Kidney (tissue), 14 donors: Measurements from ENCODE around the gene SIRT4. TPM values are rescaled to one million over a fixed set of nuclear protein-coding genes. Genes with fewer than 3 reads are reported as not detected.
A peak's percentile ranks its signal among the peaks of the same experiment; 100 is the strongest.

Source experiments
- DNase-seq, 5 donors: peaks; one replicate each; pipeline ENCODE4 v3.0.0-alpha.2; 2013 to 2020
- FAIRE-seq: peaks from 2 replicates; lab custom pipeline; 2012; peaks lifted over from hg19 to GRCh38; lab: Jason Lieb, UNC
- H3K27ac ChIP-seq, 2 donors: one replicate each; pipeline ENCODE4 v1.7.0; 2013; ENCODE audit warnings: low read depth in 2 of 2, low read length in 2 of 2, inconsistent platforms in 1 of 2
- H3K27me3 ChIP-seq: one replicate; pipeline ENCODE4 v1.7.1; 2013; ENCODE audit warnings: low read length, inconsistent platforms; ENCODE audit not compliant: control insufficient read depth, insufficient read depth
- H3K36me3 ChIP-seq, 3 donors: one replicate each; pipeline versions ENCODE4 v1.7.0 to v1.7.1; 2013; ENCODE audit warnings: low read length in 3 of 3, control low read depth in 1 of 3, inconsistent platforms in 1 of 3; ENCODE audit not compliant: insufficient read depth in 3 of 3, control insufficient read depth in 2 of 3
- H3K4me1 ChIP-seq, 3 donors: one replicate each; pipeline versions ENCODE4 v1.7.0 to v1.7.1; 2013; ENCODE audit warnings: low read length in 3 of 3, inconsistent platforms in 1 of 3, low read depth in 1 of 3; ENCODE audit not compliant: control insufficient read depth in 2 of 3, insufficient read depth in 2 of 3
- H3K4me3 ChIP-seq, 3 donors: one replicate each; pipeline versions ENCODE4 v1.7.0 to v1.8.1; 2013; ENCODE audit warnings: low read length in 3 of 3, control low read depth in 1 of 3, inconsistent platforms in 1 of 3
- H3K9ac ChIP-seq, 3 donors: one replicate each; pipeline versions ENCODE4 v1.7.0 to v1.7.1; 2013; ENCODE audit warnings: low read length in 3 of 3, control low read depth in 1 of 3, inconsistent platforms in 1 of 3
- H3K9me3 ChIP-seq, 3 donors: one replicate each; pipeline versions ENCODE4 v1.7.0 to v1.7.1; 2013; ENCODE audit warnings: low read length in 3 of 3, control low read depth in 1 of 3, inconsistent platforms in 1 of 3; ENCODE audit not compliant: control insufficient read depth in 2 of 3, insufficient read depth in 1 of 3
- CTCF ChIP-seq: IDR thresholded peaks from 3 replicates; pipeline ENCODE4 v1.5.1; 2012; ENCODE audit warnings: mild to moderate bottlenecking, moderate library complexity, borderline replicate concordance; ENCODE audit not compliant: insufficient read depth; ENCODE audit errors: extremely low read depth
- intact Hi-C: fragments of 100-400 bp; cut with DNase I; formaldehyde crosslinking; loops from one replicate; pipeline ENCODE4 v1.11.1; 2022
- polyA plus RNA-seq: library from polyadenylated mRNA; stranded (reverse); fragments of 350-450 nt; fragmentation: Illumina TruSeq; extraction: RNeasy Lipid Tissue Mini Kit (QIAGEN cat#74804); gene quantifications from one replicate; pipeline ENCODE4 v1.2.3, GENCODE V29; 2014; ENCODE audit warnings: low read depth, low replicate concordance; ENCODE audit not compliant: insufficient read depth
- total RNA-seq: library from RNA; stranded (reverse); fragmentation: NEBNext Ultra II Directional; extraction: Animal tissue kit (Norgen Biotek cat#: 25700); gene quantifications from one replicate; pipeline ENCODE4 v1.2.1, GENCODE V29; 2021
- donor health status: control.
- donor health status: control.
- donor health status: control.
- donor health status: control.
- donor health status: control.
- donor health status: DM: yes; HTN: yes; CAD: no.
- donor health status: Normal renal cell carcinoma (clear cell type).

The SIRT4 gene
- total and polyA plus RNA-seq, 2 donors from 2014 or later, result 1.5 to 8.1 TPM

GRCh38 chr12:120339256-120339655 lies 37.1 kb downstream of the SIRT4 start:
- no peaks in the 10 kb centered on the region for H3K36me3 ChIP-seq
- no peak overlapping the region for H3K27ac ChIP-seq
- no peak overlapping the region for H3K9ac ChIP-seq
- no peaks in the 10 kb centered on the region for H3K27me3 ChIP-seq
- intact Hi-C loops, result no loop called here
- DNase-seq (no peak), FAIRE-seq (no peak)
- H3K9me3 ChIP-seq, result no peaks in the 10 kb centered on the region
- no peak for TF ChIP-seq CTCF
- H3K4me3 ChIP-seq, result no peak overlapping the region
- no peaks in the 10 kb centered on the region for H3K4me1 ChIP-seq

GRCh38 chr12:120342175-120343038 lies 40.3 kb downstream of the SIRT4 start:
- H3K9ac ChIP-seq, result no peak overlapping the region

GRCh38 chr12:120343039-120343537 lies 41.0 kb downstream of the SIRT4 start:
- TF ChIP-seq CTCF, result no peak
- peak in 1 of 5 donors; percentile 55 for DNase-seq
- FAIRE-seq, result no peak
- H3K27ac ChIP-seq, result no peak overlapping the region
- intact Hi-C loops, result no loop called here
- H3K27me3 ChIP-seq, result no peaks in the 10 kb centered on the region
- H3K9ac ChIP-seq, result no peak overlapping the region
- no peak overlapping the region for H3K4me3 ChIP-seq
- H3K36me3 ChIP-seq, result no peaks in the 10 kb centered on the region
- H3K4me1 ChIP-seq, result no peaks in the 10 kb centered on the region
- no peaks in the 10 kb centered on the region for H3K9me3 ChIP-seq

More at GRCh38 chr12:120342175-120343038, 40.3 kb downstream of the SIRT4 start:
- TF ChIP-seq CTCF, result no peak
- Histone ChIP-seq H3K36me3 (no peaks in the 10 kb centered on the region), H3K27ac (no peak overlapping the region), H3K4me3 (no peak overlapping the region), H3K27me3 (no peaks in the 10 kb centered on the region), H3K9me3 (no peaks in the 10 kb centered on the region), H3K4me1 (no peaks in the 10 kb centered on the region)
- DNase-seq (peak in 1 of 5 donors; percentile 79), FAIRE-seq (no peak)
- intact Hi-C loops, result no loop called here
